Suprapubic skin (tissue), 4 donors: ENCODE measurements around the gene WASF2. TPM values are rescaled to one million over a fixed set of nuclear protein-coding genes. Genes with fewer than 3 reads are reported as not detected.
"Not testable (repeated sequence)": the region's sequence is repeated elsewhere in the genome, so short reads cannot be mapped to it uniquely, and the experiment has no call there.

Experiments used
- DNase-seq, 2 donors: peaks; one replicate each; pipeline ENCODE4 v3.0.0-alpha.2; 2019; ENCODE audit warnings: low spot score in 2 of 2
- H3K27ac ChIP-seq: fragments of 200-600 bp; sonication (generic); one replicate; pipeline ENCODE4 v1.5.1; 2019
- H3K27me3 ChIP-seq: fragments of 200-600 bp; sonication (generic); one replicate; pipeline ENCODE4 v1.5.1; 2019
- H3K36me3 ChIP-seq: fragments of 200-600 bp; sonication (generic); one replicate; pipeline ENCODE4 v1.5.1; 2019
- H3K4me1 ChIP-seq: fragments of 200-600 bp; sonication (generic); one replicate; pipeline ENCODE4 v1.5.1; 2019
- H3K4me3 ChIP-seq: fragments of 200-600 bp; sonication (generic); one replicate; pipeline ENCODE4 v1.5.1; 2019; ENCODE audit warnings: mild to moderate bottlenecking
- H3K9me3 ChIP-seq: fragments of 200-600 bp; sonication (generic); one replicate; pipeline ENCODE4 v1.5.1; 2019
- CTCF ChIP-seq, 2 donors: fragments of 200-600 bp in 1 of 2; fragments of 450-650 bp in 1 of 2; sonication (generic) in 1 of 2; IDR thresholded peaks; one replicate each; pipeline ENCODE4 v1.5.1; 2016 to 2019; ENCODE audit warnings: antibody characterized with exemption in 2 of 2, mild to moderate bottlenecking in 1 of 2, moderate library complexity in 1 of 2
- EP300 ChIP-seq: sonication (generic); formaldehyde crosslinking; IDR thresholded peaks from one replicate; pipeline ENCODE4 v1.6.1; 2017; ENCODE audit warnings: antibody characterized with exemption
- POLR2A ChIP-seq, 2 donors: fragments of 450-650 bp; IDR thresholded peaks; one replicate each; pipeline ENCODE4 v1.6.1; 2017; ENCODE audit warnings: antibody characterized with exemption in 2 of 2, mild to moderate bottlenecking in 2 of 2, moderate library complexity in 2 of 2
- POLR2AphosphoS5 ChIP-seq, 3 donors: sonication (generic); formaldehyde crosslinking; IDR thresholded peaks; one replicate each; pipeline ENCODE4 v1.6.1; 2017; ENCODE audit warnings: antibody characterized with exemption in 3 of 3
- WGBS: methylation state at CpG from one replicate; pipeline ENCODE4 v1.1.5; 2018; 5-methylcytosine and 5-hydroxymethylcytosine counted together
- total RNA-seq, 4 donors: library from RNA; depleted of rRNA; stranded (reverse); fragments of >200 nt; gene quantifications; one replicate each; pipeline ENCODE4 v1.1.0, GENCODE V29; 2016

The WASF2 gene
- total RNA-seq, 4 donors from 2014 or later, result 69.0 to 96.0 (median 90.4) TPM

- Histone ChIP-seq H3K9me3 (no peaks in the 10 kb centered on the region), H3K4me3 (no peak overlapping the region), H3K4me1 (peaks cover 64% of the 10 kb centered on the region), H3K27ac (no peak overlapping the region), H3K27me3 (no peaks in the 10 kb centered on the region), H3K36me3 (peaks cover 12% of the 10 kb centered on the region)
- WGBS, result 67% methylated on average over 6 of the region's 6 CpGs
- TF ChIP-seq POLR2A (IDR thresholded peaks at IDR 0.05) (no peak), EP300 (no peak), POLR2AphosphoS5 (IDR thresholded peaks at IDR 0.05) (no peak), CTCF (IDR thresholded peaks at IDR 0.05) (no peak)
- no peak for DNase-seq
Measured at GRCh38 chr1:27469334-27469733, 20.6 kb downstream of the WASF2 start.

GRCh38 chr1:27468378-27468777 lies 21.6 kb downstream of the WASF2 start:
- H3K27ac ChIP-seq, H3K9me3 ChIP-seq, DNase-seq, H3K4me3 ChIP-seq, H3K27me3 ChIP-seq: not testable (repeated sequence)
- peaks cover 59% of the 10 kb centered on the region for H3K4me1 ChIP-seq
- 92% methylated on average over 15 of the region's 15 CpGs for WGBS
- H3K36me3 ChIP-seq, result peaks cover 12% of the 10 kb centered on the region

DNA sequence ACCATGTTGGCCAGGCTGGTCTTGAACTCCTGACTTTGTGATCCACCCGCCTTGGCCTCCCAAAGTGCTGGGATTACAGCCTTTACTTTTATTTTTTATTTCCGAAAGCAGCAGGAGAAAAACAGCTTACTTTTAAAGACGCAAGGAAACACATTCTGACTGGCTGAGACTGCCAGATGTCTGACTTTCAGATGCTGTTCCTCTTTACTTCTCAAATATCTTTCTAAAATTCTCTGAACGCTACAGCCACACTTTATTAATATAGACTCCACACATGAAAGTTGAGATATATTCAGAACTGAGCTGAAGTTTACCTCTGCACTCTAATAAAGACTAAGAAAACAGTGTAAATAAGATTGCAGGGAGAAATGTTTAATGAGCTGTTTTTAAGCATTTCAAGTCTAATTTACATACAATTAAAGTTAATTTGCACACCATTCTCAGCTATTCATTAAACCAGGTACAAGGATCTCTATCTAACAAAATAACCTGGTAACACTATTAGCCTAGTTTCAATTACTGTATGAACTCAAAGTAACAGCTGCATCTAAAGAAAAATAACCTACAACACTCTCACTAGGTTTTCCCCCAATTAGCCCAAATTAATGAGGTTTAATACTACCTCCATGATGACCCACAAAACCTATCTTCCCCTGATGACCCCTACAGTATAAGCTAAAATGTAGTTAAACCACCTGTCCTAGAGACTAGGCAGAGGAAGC lies 24.9 kb downstream of the WASF2 start:
- H3K36me3 ChIP-seq, result peaks cover 12% of the 10 kb centered on the region
- H3K4me1 ChIP-seq, result peaks cover 38% of the 10 kb centered on the region
- no peaks in the 10 kb centered on the region for H3K9me3 ChIP-seq
- DNase-seq, result no peak
- TF ChIP-seq EP300 (no peak), POLR2AphosphoS5 (IDR thresholded peaks at IDR 0.05) (no peak), POLR2A (IDR thresholded peaks at IDR 0.05) (no peak), CTCF (IDR thresholded peaks at IDR 0.05) (no peak)
- no peak overlapping the region for H3K4me3 ChIP-seq
- WGBS, result 74% methylated on average over 4 of the region's 4 CpGs
- H3K27ac ChIP-seq, result no peak overlapping the region
- no peaks in the 10 kb centered on the region for H3K27me3 ChIP-seq

DNA sequence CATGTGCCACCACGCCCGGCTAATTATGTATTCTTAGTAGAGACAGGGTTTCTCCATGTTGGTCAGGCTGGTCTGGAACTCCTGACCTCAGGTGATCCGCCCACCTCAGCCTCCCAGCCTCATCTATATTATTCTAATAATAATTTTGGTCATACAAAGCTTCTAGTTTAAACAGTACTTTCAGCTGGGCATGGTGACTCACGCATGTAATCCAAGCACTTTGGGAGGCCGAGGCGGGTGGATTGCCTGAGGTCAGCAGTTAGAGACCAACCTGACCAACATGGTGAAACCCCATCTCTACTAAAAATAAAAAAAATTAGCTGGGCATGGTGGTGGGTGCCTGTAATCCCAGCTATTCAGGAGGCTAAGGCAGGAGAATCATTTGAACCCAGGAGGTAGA lies 26.1 kb downstream of the WASF2 start:
- not testable (repeated sequence) for H3K27me3 ChIP-seq, H3K27ac ChIP-seq, H3K9me3 ChIP-seq, H3K4me3 ChIP-seq, DNase-seq
- WGBS, result 49% methylated on average over 6 of the region's 6 CpGs
- H3K4me1 ChIP-seq, result peaks cover 35% of the 10 kb centered on the region
- peaks cover 12% of the 10 kb centered on the region for H3K36me3 ChIP-seq

GRCh38 chr1:27458521-27458920 lies 31.4 kb downstream of the WASF2 start:
- not testable (repeated sequence) for H3K36me3 ChIP-seq, H3K27me3 ChIP-seq, DNase-seq, H3K4me3 ChIP-seq, H3K9me3 ChIP-seq, H3K27ac ChIP-seq
- 67% methylated on average over 10 of the region's 10 CpGs for WGBS
- H3K4me1 ChIP-seq, result peaks cover 31% of the 10 kb centered on the region

DNA sequence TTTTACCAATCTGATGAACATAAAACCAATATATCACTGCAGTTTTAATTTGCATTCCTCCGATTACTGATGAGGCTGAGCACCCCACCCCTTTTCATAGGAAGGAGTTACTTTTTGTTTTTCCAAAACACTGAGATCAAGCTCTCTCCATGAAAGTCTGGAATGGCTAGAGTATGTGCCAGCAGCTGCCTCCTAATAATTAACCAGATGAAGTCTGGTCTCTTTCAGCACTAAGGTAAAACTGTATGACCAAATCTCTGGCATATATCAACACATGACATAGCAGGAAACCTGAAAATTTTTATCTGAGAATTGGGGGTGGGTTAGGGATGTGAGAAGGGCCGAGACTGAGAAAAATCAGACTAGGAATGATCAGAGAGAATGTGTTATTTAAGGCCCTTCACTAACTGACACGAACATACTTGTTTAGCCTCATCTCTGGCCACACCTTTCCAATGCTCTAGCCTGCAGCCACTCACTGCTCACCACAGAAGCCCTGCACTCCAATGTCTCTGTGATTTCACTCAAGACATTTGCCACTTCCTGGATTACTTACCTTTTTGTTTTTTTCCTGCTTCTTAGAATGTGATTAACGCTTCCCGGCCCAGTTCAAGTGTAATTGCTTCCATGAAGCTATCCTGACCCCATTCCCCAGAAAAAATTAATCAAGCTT lies 34.7 kb downstream of the WASF2 start:
- peak overlapping the region; percentile 42 for H3K27ac ChIP-seq
- no peak overlapping the region for H3K4me3 ChIP-seq
- WGBS, result 21% methylated on average over 5 of the region's 5 CpGs
- H3K4me1 ChIP-seq, result peaks cover 48% of the 10 kb centered on the region
- H3K9me3 ChIP-seq, result no peaks in the 10 kb centered on the region
- no peaks in the 10 kb centered on the region for H3K27me3 ChIP-seq
- TF ChIP-seq POLR2AphosphoS5 (IDR thresholded peaks at IDR 0.05), result no peak
- TF ChIP-seq POLR2A (IDR thresholded peaks at IDR 0.05), result no peak
- no peak for TF ChIP-seq CTCF (IDR thresholded peaks at IDR 0.05)
- no peak for TF ChIP-seq EP300
- H3K36me3 ChIP-seq, result no peaks in the 10 kb centered on the region
- DNase-seq, result no peak
